ENCODE data around the gene STARD5. TPM values are rescaled to one million over a fixed set of nuclear protein-coding genes. Genes with fewer than 3 reads are reported as not detected.

The STARD5 gene
- total and polyA plus RNA-seq, 9 of the 15 experiments (the other 6 are each of a cell fraction or from before 2014, with no cell fraction given), result 1.7 to 5.7 (median 2.2) TPM

GRCh38 chr15:81311752-81312464 is 12.0 kb downstream of the STARD5 start (continued):
- TF ChIP-seq FOXA1 (IDR thresholded peaks at IDR 0.05; ENCODE audit: borderline replicate concordance) (no peak), ZNF146 (CRISPR knock-in tag; IDR thresholded peaks at IDR 0.05; ENCODE audit: unreplicated experiment) (no peak), YBX1 (IDR thresholded peaks at IDR 0.05) (no peak), PHF20 (IDR thresholded peaks at IDR 0.05; ENCODE audit: partially characterized antibody) (no peak)

GRCh38 chr15:81310480-81310879 is 13.5 kb downstream of the STARD5 start:
- ATAC-seq (no peak), DNase-seq (ENCODE audit: extremely low read depth in 1 of 4, low spot score in 3 of 4) (no peak), FAIRE-seq (no peak)
- no peaks in the 10 kb centered on the region for H3K9me3 ChIP-seq (replicated peaks; ENCODE audit: control insufficient read depth, insufficient read depth, low read depth, low read length)
- no peaks in the 10 kb centered on the region for H3K79me2 ChIP-seq (ENCODE audit: control insufficient read depth, insufficient read depth, low read length)
- intact Hi-C loops (cut with micrococcal nuclease) (no loop called here), in situ Hi-C loops (cut with MboI) (no loop called here)
- H3K4me2 ChIP-seq (ENCODE audit: insufficient read depth, low read length), result no peak overlapping the region
- TF ChIP-seq ATF7 (IDR thresholded peaks at IDR 0.05) (no peak), RHOXF2B (CRISPR knock-in tag; conservative IDR thresholded peaks at IDR 0.05) (no peak), ZNF583 (CRISPR knock-in tag; IDR thresholded peaks at IDR 0.05) (no peak), HNRNPH1 (optimal IDR thresholded peaks at IDR 0.05; ENCODE audit: low read depth, low read length) (no peak), ZNF785 (CRISPR knock-in tag; IDR thresholded peaks at IDR 0.05) (no peak)
- H3K36me3 ChIP-seq (ENCODE audit: control insufficient read depth, insufficient read depth, low read length), result peaks cover 16% of the 10 kb centered on the region; the same call in 1 of the 3 replicates
- H3K27me3 ChIP-seq (ENCODE audit: control insufficient read depth in 2 of 2, insufficient read depth in 2 of 2, low read length in 2 of 2), result no peaks in the 10 kb centered on the region
- H3K9ac ChIP-seq (ENCODE audit: insufficient read depth in 1 of 2, low read depth in 2 of 2, low read length in 2 of 2), result no peak overlapping the region
- no peaks in the 10 kb centered on the region for H3K4me1 ChIP-seq (replicated peaks in 1 of 2; ENCODE audit: control insufficient read depth in 2 of 2, insufficient read depth in 2 of 2, low read length in 2 of 2)
- ChIA-PET POLR2A (no interaction called here), CTCF (ENCODE audit: low intra/inter-chr PET ratio) (no interaction called here)
- no peak overlapping the region for H3K27ac ChIP-seq (ENCODE audit: extremely low read depth, low read depth, low read length)
- WGBS (ENCODE audit: insufficient coverage, low coverage, missing lambda C conversion rate), result 41% methylated on average over 5 of the region's 5 CpGs
- H3K9me1 ChIP-seq (ENCODE audit: control insufficient read depth, insufficient read depth, low read length), result no peaks in the 10 kb centered on the region
- no peak overlapping the region for H3K4me3 ChIP-seq
- H4K20me1 ChIP-seq (replicated peaks; ENCODE audit: control insufficient read depth, insufficient read depth, low read length), result no peaks in the 10 kb centered on the region; the same call in 1 of the 2 replicates
- H2AFZ ChIP-seq (ENCODE audit: low read depth, low read length), result no peak overlapping the region
- no TSS peak for BruUV-seq (replicated peaks)
